ENCODE measurements around the gene SPSB3. TPM values are rescaled to one million over a fixed set of nuclear protein-coding genes. Genes with fewer than 3 reads are reported as not detected.

Gene SPSB3
- total and polyA plus RNA-seq, 5 experiments from 2014 or later: 38.0 to 123 (median 42.0) TPM

DNA sequence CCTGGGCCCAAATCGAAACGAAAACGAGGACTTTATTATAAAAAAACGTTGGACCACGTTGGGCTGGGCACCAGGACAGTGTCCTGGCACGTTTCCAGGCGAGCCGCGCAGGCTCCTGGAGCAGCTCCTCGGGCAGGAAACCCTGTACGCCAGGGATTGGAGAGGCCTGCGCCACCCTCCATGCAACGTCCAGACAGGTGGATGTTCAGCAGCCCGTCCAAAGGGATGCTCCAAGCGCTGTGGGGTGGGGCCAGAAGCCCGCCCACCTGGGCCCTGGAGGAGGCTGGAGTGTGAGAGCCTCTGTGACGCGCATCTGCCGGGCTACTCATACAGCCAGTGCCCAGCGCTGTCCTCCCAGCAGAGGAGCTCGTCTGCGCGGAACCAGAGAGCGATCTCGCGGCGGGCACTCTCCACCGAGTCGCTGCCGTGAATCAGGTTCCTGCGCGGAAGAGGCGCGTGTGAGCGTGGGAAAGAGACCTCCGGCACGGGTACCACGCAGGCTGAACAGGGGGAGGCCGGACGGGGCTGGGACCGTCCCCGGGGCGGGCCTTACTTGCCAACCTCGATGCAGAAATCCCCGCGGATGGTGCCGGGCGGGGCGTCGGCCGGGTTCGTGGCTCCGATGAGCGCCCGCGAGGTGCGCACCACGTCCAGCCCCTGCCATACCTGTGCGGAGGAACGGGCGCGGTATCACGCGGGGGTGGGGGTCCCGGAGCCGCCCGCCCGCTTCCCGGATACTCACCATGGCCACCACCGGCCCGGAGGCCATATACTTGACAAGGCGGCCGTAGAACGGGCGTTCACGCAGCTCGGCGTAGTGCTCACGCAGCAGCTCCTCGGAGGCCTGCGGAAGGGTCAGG is 11.8 kb downstream of the SPSB3 start:
- Mint-ChIP-seq H3K36me3 (peaks cover 0 to 10% (median 0%) of the 10 kb centered on the region in 3 donors), H3K27me3 (no peaks in the 10 kb centered on the region), H3K4me3 (peak overlapping the region; percentile 58 to 95 (median 78)), H3K9me3 (no peaks in the 10 kb centered on the region), H3K4me1 (peaks cover 10 to 27% (median 18%) of the 10 kb centered on the region in 4 donors), H3K27ac (peak overlapping the region; percentile 24 to 90 (median 53))
- DNase-seq: peak in 8 of 10 donors; percentile 15 to 51 (median 40)
- ATAC-seq: peak; percentile 7 to 19
- POLR2A ChIA-PET: interaction anchor here (0.6 to 7.3 kb wide), 7 partner anchors 9 to 173 kb away, joined by 3 to 118 read pairs (median 8); partner anchors contain the start of genes FAHD1, HAGH, JPT2 and MAPK8IP3

DNA sequence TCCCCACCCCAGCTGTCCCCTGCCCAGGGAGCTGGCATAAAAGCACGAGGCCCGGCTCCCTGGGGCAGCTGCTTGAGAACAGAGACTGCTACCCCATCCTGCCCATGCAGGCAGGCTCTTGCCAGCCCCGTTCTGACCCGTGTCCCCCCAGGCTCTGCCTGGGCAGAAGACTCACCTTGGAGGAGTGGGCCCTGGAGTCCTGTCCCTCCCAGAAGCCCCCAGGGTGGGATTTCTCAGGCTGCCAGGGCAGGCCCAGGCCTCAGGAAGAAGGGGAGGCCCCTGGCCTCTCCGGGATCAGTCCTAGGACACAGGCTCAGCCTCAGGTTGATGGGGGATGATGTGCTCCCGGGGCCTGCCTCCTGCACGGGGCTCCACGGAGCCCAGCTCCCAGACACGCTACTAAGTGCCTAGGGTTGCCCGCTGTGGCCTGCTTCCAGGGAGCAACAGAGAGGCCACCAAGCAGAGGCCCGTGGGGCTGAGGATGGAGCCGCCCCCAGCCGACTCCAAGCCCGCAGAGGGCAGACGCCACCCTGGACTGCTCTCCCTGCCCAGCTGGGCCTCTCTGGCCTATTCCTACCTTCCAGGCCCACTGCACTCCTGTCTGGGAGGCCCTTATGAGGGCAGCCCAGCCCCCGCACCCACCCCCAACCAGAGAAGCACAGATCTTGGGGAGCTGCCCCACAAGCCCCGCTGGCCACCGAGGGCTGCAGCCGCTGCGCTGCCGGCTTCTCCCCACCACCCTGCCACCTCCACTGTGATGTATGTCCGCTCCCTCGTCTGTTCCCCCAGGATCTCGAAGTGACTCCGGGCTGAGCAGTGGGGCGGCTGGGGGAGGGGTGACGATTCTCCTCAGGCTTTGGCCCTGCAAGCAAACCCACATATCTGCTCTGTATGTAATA is 12.7 kb downstream of the SPSB3 start:
- Mint-ChIP-seq H3K27ac (peak overlapping the region; percentile 24 to 90 (median 52)), H3K27me3 (no peaks in the 10 kb centered on the region), H3K36me3 (peaks cover 0 to 10% (median 0%) of the 10 kb centered on the region in 3 donors), H3K4me1 (peaks cover 10 to 23% (median 18%) of the 10 kb centered on the region in 4 donors), H3K4me3 (peak overlapping the region; percentile 43 to 95 (median 73)), H3K9me3 (no peaks in the 10 kb centered on the region)
- POLR2A ChIA-PET: interaction anchor here (0.6 to 7.3 kb wide), 6 partner anchors 10 to 348 kb away, joined by 3 to 118 read pairs (median 6); partner anchors contain the start of genes MAPK8IP3, NUBP2 and SPSB3
- no peak for DNase-seq
- no peak for ATAC-seq

DNA sequence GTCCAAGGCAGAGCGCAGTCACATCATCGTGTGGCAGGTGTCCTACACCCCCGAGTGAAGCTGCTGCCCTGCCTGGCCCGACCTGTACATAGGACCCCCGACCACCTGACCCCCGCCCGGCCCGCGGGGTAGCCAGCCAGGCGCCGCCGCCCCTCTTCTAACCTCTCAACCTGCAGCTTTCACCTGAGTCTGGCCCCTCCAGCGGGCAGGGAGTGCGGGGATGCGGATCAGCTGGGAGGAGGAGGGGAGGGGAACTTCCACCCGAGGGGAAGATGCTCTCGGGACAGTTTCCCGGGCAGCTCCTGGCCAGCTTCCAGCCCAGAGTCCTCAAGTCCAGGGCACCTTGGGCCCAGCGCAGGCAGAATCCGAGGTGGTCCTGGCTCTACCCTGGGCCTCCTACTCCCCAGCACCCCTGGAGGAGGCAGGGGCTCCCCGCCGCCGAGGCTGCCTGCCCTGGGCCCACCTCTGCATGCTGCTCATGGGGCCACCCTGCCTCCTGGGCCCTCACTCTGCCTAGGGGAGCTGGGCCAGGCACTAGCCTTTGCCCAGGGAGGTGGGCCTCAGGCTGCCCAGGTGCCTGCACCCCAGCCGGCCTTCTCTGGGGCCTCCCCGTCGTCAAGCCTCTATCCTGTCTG is 13.5 kb downstream of the SPSB3 start:
- Mint-ChIP-seq H3K27me3 (no peaks in the 10 kb centered on the region), H3K9me3 (no peaks in the 10 kb centered on the region), H3K27ac (peak overlapping the region in 3 of 10 donors; percentile 24 to 38 (median 34)), H3K4me1 (peaks cover 10 to 20% (median 14%) of the 10 kb centered on the region in 4 donors), H3K4me3 (peak overlapping the region in 4 of 10 donors; percentile 10 to 45 (median 23)), H3K36me3 (peaks cover 0 to 10% (median 0%) of the 10 kb centered on the region in 3 donors)
- ATAC-seq (no peak), DNase-seq (no peak)
- POLR2A ChIA-PET: interaction anchor here (0.7 to 7.3 kb wide), 4 partner anchors 15 to 347 kb away, joined by 3 to 118 read pairs (median 18); partner anchors contain the start of genes MAPK8IP3, NUBP2 and SPSB3

DNA sequence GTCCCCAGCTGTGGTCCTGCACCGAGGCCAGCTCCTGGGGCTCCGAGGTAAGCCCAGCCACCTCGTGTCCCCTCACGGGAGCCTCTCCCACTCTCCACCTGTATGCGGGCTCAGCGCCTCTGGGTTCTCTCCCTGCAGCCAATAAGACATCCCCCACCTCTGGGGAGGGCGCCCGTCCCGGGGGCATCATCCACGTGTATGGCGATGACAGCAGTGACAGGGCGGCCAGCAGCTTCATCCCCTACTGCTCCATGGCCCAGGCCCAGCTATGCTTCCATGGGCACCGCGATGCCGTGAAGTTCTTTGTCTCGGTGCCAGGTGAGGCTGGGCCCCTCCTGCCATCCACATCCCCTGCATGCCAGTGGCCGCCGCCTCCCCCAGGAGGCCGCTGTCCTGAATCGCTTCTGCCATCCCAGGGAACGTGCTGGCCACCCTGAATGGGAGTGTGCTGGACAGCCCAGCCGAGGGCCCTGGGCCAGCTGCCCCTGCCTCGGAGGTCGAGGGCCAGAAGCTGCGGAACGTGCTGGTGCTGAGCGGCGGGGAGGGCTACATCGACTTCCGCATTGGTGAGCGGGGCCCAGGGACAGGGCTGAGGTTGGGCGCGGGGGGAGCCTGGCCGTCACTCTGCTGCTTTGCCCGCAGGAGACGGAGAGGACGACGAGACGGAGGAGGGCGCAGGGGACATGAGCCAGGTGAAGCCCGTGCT is 14.2 kb downstream of the SPSB3 start:
- POLR2A ChIA-PET: interaction anchor here (5.8 to 7.3 kb wide), 2 partner anchors 15 to 62 kb away, joined by 32 to 118 read pairs; partner anchors contain the start of genes MAPK8IP3, NUBP2 and SPSB3
- H3K36me3 Mint-ChIP-seq: peaks cover 0 to 10% (median 0%) of the 10 kb centered on the region in 3 donors
- H3K9me3 Mint-ChIP-seq: no peaks in the 10 kb centered on the region

DNA sequence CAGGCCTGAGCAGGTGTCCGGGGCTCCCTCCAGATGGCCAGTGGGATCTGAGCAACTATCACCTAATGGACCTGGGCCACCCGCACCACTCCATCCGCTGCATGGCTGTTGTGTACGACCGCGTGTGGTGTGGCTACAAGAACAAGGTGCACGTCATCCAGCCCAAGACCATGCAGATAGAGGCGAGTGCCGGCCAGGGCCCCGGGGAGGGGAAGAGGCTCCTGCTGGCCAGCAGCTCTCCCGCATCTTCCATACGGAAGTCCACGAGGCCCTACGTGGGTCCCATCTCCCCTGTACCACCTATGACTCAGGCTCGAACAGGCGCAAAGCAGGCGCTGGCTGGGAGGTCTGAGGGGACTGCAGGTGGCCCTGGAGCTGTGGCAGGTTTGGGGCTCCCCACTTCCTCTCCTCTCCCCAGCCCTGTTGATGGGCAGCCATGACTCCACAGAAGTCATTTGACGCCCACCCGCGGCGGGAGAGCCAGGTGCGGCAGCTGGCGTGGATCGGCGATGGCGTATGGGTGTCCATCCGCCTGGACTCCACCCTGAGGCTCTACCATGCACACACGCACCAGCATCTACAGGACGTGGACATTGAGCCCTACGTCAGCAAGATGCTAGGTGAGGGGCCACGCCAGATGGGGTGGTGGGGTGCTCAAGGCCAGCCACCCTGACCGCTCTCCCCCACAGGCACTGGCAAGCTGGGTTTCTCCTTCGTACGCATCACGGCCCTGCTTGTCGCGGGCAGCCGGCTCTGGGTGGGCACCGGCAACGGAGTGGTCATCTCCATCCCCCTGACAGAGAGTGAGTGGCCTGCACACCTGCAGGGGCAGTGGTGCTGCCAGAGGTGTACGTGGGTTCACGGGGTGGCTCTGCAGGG is 15.0 kb downstream of the SPSB3 start:
- peak overlapping the region in 1 of 10 donors; percentile 37 for H3K4me3 Mint-ChIP-seq
- no peaks in the 10 kb centered on the region for H3K27me3 Mint-ChIP-seq
- POLR2A ChIA-PET: interaction anchor here (1.0 to 1.3 kb wide), 2 partner anchors 16 to 47 kb away, joined by 3 to 4 read pairs; partner anchors contain the start of genes NUBP2 and SPSB3
- no peaks in the 10 kb centered on the region for H3K9me3 Mint-ChIP-seq
- peaks cover 10 to 15% (median 11%) of the 10 kb centered on the region in 4 donors for H3K4me1 Mint-ChIP-seq
- ATAC-seq (no peak), DNase-seq (no peak)
- H3K27ac Mint-ChIP-seq: peak overlapping the region in 1 of 10 donors; percentile 67
- H3K36me3 Mint-ChIP-seq: peaks cover 0 to 13% (median 0%) of the 10 kb centered on the region in 3 donors

More for the DNA sequence above, 14.2 kb downstream of the SPSB3 start:
- no peak overlapping the region for H3K4me3 Mint-ChIP-seq
- H3K4me1 Mint-ChIP-seq: peaks cover 10 to 16% (median 12%) of the 10 kb centered on the region in 4 donors
- no peak overlapping the region for H3K27ac Mint-ChIP-seq
- ATAC-seq: no peak
- no peak for DNase-seq
- H3K27me3 Mint-ChIP-seq: no peaks in the 10 kb centered on the region

DNA sequence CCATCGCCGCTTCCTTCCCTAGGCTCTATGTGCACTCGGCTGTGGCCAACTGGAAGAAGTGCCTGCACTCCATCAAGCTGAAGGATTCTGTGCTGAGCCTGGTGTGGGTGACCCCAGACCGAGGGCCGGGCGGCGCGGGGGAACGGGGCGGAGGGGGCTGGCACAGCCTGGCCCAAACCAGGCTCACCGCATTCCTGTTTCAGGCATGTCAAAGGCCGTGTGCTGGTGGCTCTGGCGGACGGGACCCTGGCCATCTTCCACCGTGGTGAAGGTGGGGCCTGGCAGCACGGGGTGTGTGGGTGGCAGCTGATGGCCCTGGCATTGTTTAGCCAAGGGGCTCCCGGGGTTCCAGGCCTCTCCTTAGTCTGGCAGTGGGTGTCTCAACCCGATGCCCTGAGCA is 15.7 kb downstream of the SPSB3 start:
- H3K4me1 Mint-ChIP-seq: peaks cover 3 to 8% (median 5%) of the 10 kb centered on the region in 4 donors
- POLR2A ChIA-PET: interaction anchor here (1.0 to 1.3 kb wide), 2 partner anchors 16 to 46 kb away, joined by 3 to 4 read pairs; partner anchors contain the start of genes NUBP2 and SPSB3
- H3K27ac Mint-ChIP-seq: no peak overlapping the region
- H3K4me3 Mint-ChIP-seq: no peak overlapping the region
- DNase-seq: no peak
- H3K27me3 Mint-ChIP-seq: no peaks in the 10 kb centered on the region
- peaks cover 0 to 16% (median 0%) of the 10 kb centered on the region in 3 donors for H3K36me3 Mint-ChIP-seq
- no peaks in the 10 kb centered on the region for H3K9me3 Mint-ChIP-seq
- no peak for ATAC-seq

DNA sequence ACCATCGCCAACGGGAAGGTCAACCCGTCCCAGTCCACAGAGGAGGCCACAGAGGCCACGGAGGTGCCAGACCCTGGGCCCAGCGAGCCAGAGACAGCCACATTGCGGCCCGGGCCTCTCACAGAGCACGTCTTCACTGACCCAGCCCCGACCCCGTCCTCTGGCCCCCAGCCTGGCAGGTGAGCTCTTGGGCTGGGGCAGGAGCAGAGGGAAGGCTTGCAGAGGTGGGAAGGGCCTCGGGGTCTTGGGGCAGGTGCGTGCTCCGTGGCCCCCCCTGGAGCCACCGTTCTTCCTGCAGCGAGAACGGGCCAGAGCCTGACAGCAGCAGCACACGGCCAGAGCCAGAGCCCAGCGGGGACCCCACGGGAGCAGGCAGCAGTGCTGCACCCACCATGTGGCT is 16.1 kb downstream of the SPSB3 start:
- ATAC-seq (no peak), DNase-seq (no peak)
- Mint-ChIP-seq H3K27ac (no peak overlapping the region), H3K4me1 (peaks cover 3 to 7% (median 4%) of the 10 kb centered on the region in 4 donors), H3K9me3 (no peaks in the 10 kb centered on the region), H3K27me3 (no peaks in the 10 kb centered on the region), H3K36me3 (peaks cover 0 to 20% (median under 1%) of the 10 kb centered on the region in 3 donors), H3K4me3 (no peak overlapping the region)
- POLR2A ChIA-PET: interaction anchor here (0.8 to 1.0 kb wide), 2 partner anchors 46 to 58 kb away, joined by 3 read pairs; no protein-coding TSS in a partner anchor

DNA sequence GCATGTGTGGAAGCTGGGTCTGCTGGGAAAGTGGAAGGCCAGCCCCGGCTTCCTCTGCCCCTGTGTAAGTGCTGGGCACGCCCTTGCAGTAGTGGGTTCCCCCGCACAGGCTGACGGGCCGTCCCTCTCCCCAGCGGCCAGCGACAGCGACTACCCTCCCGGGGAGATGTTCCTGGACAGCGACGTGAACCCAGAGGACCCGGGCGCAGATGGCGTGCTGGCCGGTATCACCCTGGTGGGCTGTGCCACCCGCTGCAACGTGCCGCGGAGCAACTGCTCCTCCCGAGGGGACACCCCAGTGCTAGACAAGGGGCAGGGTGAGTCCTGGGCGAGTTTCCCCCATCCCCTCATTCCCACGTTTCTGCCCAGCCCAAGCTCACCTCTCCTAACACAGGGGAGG is 16.5 kb downstream of the SPSB3 start:
- POLR2A ChIA-PET: interaction anchor here (0.8 to 2.2 kb wide), 2 partner anchors 17 to 57 kb away, joined by 3 to 8 read pairs; partner anchors contain the start of genes NUBP2 and SPSB3
- H3K4me1 Mint-ChIP-seq: peaks cover 3 to 7% (median 4%) of the 10 kb centered on the region in 4 donors
- H3K27ac Mint-ChIP-seq: no peak overlapping the region
- H3K36me3 Mint-ChIP-seq: peaks cover 0 to 23% (median 2%) of the 10 kb centered on the region in 3 donors
- no peak overlapping the region for H3K4me3 Mint-ChIP-seq
- ATAC-seq (no peak), DNase-seq (no peak)
- H3K27me3 Mint-ChIP-seq: no peaks in the 10 kb centered on the region
- H3K9me3 Mint-ChIP-seq: no peaks in the 10 kb centered on the region

DNA sequence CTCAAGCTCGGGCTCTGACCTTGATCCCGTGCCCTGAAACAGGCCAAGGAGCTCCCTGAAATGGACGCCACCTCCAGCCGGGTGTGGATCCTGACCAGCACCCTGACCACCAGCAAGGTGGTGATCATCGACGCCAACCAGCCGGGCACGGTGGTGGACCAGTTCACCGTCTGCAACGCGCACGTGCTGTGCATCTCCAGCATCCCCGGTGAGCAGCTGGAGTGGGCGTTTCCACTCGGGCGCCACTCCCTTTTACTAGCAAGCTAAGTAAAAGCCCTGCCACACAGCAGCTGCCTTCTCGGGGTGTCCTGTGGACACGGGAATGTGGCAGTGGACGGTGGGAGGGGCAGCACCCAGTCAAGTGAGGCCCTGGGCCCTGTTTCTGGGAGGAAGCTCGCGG is 17.4 kb downstream of the SPSB3 start:
- H3K36me3 Mint-ChIP-seq: peaks cover 0 to 29% (median 2%) of the 10 kb centered on the region in 3 donors
- POLR2A ChIA-PET: interaction anchor here (0.6 to 2.2 kb wide), 4 partner anchors 9 to 423 kb away, joined by 3 to 8 read pairs (median 3); partner anchors contain the start of genes NUBP2 and SPSB3

More for the DNA sequence above, 17.4 kb downstream of the SPSB3 start:
- no peak overlapping the region for H3K27ac Mint-ChIP-seq
- DNase-seq (no peak), ATAC-seq (no peak)
- no peak overlapping the region for H3K4me3 Mint-ChIP-seq
- H3K9me3 Mint-ChIP-seq: no peaks in the 10 kb centered on the region
- no peaks in the 10 kb centered on the region for H3K27me3 Mint-ChIP-seq
- H3K4me1 Mint-ChIP-seq: peaks cover 0 to 2% (median 2%) of the 10 kb centered on the region in 4 donors

Measured in naive thymus-derived CD8-positive, alpha-beta T cell (primary cell).